Measurements from ENCODE around the gene BPIFB6.

Gene BPIFB6

GRCh38 chr20:33061658-33062028 is 30.2 kb downstream of the BPIFB6 start:
- DNase-seq (ENCODE audit: low read depth in 2 of 2): no peak

- no peak for DNase-seq (ENCODE audit: low read depth in 2 of 2)
These were observed 30.8 kb downstream of the BPIFB6 start for GRCh38 chr20:33062105-33062824.

- no peak for DNase-seq (ENCODE audit: low read depth in 2 of 2)
These were observed 31.3 kb downstream of the BPIFB6 start for GRCh38 chr20:33062825-33063149.

GRCh38 chr20:33063271-33063670 is 31.8 kb downstream of the BPIFB6 start:
- DNase-seq (ENCODE audit: low read depth in 2 of 2): no peak

- no peak for DNase-seq (ENCODE audit: low read depth in 2 of 2)
These were observed 33.3 kb downstream of the BPIFB6 start for GRCh38 chr20:33064572-33065287.

- no peak for DNase-seq (ENCODE audit: low read depth in 2 of 2)
These were observed 34.3 kb downstream of the BPIFB6 start for GRCh38 chr20:33065785-33066184.

GRCh38 chr20:33067806-33068205 is 36.4 kb downstream of the BPIFB6 start:
- no peak for DNase-seq (ENCODE audit: low read depth in 2 of 2)

GRCh38 chr20:33068251-33068939 is 36.9 kb downstream of the BPIFB6 start:
- no peak for DNase-seq (ENCODE audit: low read depth in 2 of 2)

- DNase-seq (ENCODE audit: low read depth in 2 of 2): no peak
These were observed 38.2 kb downstream of the BPIFB6 start for GRCh38 chr20:33069673-33070072.

GRCh38 chr20:33070111-33071053 is 38.9 kb downstream of the BPIFB6 start:
- DNase-seq (ENCODE audit: low read depth in 2 of 2): no peak

GRCh38 chr20:33071198-33071597 is 39.8 kb downstream of the BPIFB6 start:
- DNase-seq (ENCODE audit: low read depth in 2 of 2): no peak

GRCh38 chr20:33072362-33072761 is 40.9 kb downstream of the BPIFB6 start:
- DNase-seq (ENCODE audit: low read depth in 2 of 2): no peak

- DNase-seq (ENCODE audit: low read depth in 2 of 2): no peak
These were observed 41.4 kb downstream of the BPIFB6 start for GRCh38 chr20:33072813-33073212.

- no peak for DNase-seq (ENCODE audit: low read depth in 2 of 2)
These were observed 43.2 kb downstream of the BPIFB6 start for GRCh38 chr20:33074675-33075074.

GRCh38 chr20:33075281-33075680 is 43.8 kb downstream of the BPIFB6 start:
- no peak for DNase-seq (ENCODE audit: low read depth in 2 of 2)

- no peak for DNase-seq (ENCODE audit: low read depth in 2 of 2)
These were observed 45.4 kb downstream of the BPIFB6 start for GRCh38 chr20:33076662-33077372.

GRCh38 chr20:33079259-33079658 is 47.8 kb downstream of the BPIFB6 start, which contains the start of gene BPIFB4:
TSS of gene BPIFB4 (plus strand) at chr20:33079643. CDS start at chr20:33081527, 1,884 bp downstream.
- DNase-seq (ENCODE audit: low read depth in 2 of 2): no peak

- DNase-seq (ENCODE audit: low read depth in 2 of 2): no peak
These were observed 50.1 kb downstream of the BPIFB6 start for GRCh38 chr20:33081411-33082154.

- DNase-seq (ENCODE audit: low read depth in 2 of 2): no peak
These were observed 51.1 kb downstream of the BPIFB6 start for GRCh38 chr20:33082546-33082945.
